T-helper 1 cell treated with Interleukin-12 subunit alpha and Interleukin-12 subunit beta and Interleukin-4 antibody, amounts not matched to agents 30 ng/mL and 1 ng/mL, for 36 hours (primary cell): ENCODE data around the gene BABAM2. TPM values are rescaled to one million over a fixed set of nuclear protein-coding genes. Genes with fewer than 3 reads are reported as not detected.

Experiments used
- intact Hi-C: fragments of 100-400 bp; cut with micrococcal nuclease; formaldehyde crosslinking; loops from one replicate; pipeline ENCODE4 v1.15.1; 2024
- total RNA-seq: library from RNA; stranded (reverse); gene quantifications from 2 replicates; pipeline ENCODE4 v1.2.3, GENCODE V29; 2022

The BABAM2 gene
- total RNA-seq, 1 donor from 2014 or later, result 40.8 TPM

DNA sequence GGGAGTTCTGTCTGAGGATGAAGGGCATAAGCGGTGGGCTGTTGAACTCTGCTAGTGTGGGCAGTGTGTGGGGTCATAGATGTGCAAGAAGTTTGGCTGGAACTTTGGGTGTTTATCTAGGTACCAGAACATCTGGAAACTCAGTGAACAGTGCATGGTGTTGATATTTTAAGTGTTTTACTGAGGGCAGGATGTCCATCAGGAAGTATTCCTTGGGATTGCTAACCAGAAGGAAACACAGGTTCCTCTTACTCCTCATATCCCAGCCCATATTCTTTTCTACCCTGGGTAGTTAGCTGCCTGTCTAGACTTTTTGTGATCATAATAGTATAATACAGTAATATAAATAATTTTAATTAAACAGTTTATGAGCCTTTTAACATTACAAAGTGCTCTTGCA lies 15.5 kb downstream of the BABAM2 start:
- intact Hi-C loops, result no loop called here

- intact Hi-C loops, result no loop called here
Observed at GRCh38 chr2:27907547-27907946, 17.0 kb downstream of the BABAM2 start.

GRCh38 chr2:27909901-27910300 lies 19.4 kb downstream of the BABAM2 start:
- intact Hi-C loops, result no loop called here

DNA sequence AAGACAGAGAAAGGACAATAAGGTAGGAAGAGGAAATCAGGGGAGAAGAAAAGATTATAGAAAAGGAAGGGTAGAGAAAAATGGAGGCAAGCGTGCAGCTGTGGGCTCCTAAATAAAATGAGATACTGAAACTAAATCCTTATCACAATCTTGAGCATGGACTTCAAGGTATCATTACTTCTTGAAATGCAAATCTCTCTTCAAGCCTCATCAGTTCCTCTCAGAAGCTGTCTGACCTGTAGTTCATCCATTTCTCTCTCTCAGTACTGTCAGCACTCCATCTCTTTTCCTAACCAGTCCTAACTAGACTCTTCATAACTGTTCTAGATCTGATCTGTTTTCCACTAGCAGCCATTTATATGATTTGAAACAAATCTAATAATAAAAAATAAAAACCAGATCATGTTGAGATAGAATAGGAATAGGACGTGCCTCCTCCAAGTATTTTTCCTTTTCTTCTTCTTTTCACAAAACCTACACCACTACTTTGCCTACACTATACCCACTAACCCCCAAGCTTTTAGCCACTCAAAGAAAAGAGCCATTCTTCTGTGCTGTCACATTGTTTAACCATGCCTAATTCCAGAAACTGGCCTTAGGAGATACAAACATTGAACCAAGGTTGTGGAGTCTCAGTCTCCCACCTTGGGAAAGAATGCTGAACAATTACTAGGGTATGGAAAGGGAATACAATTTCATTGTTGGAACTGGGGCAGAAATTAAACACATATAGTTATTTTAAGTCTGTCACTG lies 21.1 kb downstream of the BABAM2 start:
- intact Hi-C loops, result no loop called here

DNA sequence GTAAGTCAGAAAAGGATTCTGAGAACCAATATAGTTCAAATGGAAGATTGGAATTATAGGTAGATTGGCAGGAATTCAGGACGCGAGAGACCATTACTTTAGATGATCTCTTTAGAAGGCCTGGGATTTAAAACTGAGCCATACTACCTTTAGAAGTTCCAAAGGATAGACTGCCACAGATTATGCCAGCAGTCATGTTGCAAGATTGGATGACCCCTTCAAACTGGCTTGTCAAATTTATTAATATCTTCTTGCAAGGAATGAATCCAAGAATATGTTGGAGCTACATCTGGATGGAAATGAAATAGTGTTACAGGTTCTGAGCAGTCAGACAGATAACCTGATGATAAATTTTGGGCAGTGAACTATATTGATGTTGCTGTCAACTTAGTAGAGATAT lies 22.0 kb downstream of the BABAM2 start:
- intact Hi-C loops, result no loop called here

- intact Hi-C loops, result no loop called here
Observed at GRCh38 chr2:27914041-27914804, 23.7 kb downstream of the BABAM2 start.

DNA sequence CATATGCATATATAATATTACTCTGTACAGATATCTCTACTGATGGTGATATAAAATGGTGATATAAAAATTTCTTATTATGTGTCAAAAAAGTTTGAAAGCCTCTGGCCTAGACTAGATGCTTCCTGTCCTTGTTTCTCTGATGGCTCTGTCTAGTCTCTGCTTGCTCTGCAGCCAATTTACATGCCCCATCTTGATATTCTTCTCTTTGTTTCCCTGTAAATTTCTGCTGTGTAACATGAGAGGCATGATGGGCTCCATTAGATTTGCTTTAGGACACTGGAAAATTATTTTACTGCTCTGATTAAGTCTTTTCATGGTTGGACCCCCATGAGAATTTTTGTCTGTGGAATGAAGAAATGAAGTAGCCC lies 24.3 kb downstream of the BABAM2 start:
- intact Hi-C loops, result no loop called here

DNA sequence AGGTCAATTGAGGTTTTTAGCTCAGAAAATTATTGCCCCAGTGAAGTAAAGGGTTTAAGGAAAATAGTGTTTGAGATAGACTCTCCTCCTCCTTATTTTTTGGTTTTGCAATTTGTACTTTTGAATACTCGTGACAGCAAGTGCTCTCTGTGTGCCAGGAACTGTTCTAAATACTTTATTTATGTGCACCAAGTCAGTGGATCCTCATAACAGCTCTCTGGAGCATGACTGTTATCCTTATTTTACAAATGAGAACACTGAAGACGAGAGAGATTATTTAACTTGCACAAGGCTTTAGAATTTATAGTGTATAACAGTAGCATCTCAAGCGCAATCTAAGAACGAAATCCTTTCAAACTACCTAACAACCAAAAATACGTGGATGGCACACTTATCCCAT lies 24.7 kb downstream of the BABAM2 start:
- intact Hi-C loops, result no loop called here

DNA sequence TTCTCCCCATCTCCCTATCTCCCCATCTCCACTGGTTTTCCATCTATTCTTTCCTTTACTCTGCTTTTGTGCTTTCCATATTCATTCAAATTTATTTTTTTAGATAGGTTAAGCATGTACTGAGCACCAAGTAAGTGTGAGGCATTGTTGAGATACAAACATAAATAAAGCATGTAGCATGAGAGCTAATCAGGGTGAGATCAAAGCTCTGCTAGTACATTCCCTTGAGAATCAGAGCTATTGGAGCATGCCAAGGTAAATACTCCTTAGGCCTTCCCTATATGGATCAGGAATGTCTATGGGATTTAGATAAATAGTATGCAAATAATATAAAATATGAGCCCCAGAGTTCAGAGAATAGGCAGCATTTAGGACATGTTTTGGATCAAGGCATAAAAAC lies 25.3 kb downstream of the BABAM2 start:
- intact Hi-C loops, result no loop called here

DNA sequence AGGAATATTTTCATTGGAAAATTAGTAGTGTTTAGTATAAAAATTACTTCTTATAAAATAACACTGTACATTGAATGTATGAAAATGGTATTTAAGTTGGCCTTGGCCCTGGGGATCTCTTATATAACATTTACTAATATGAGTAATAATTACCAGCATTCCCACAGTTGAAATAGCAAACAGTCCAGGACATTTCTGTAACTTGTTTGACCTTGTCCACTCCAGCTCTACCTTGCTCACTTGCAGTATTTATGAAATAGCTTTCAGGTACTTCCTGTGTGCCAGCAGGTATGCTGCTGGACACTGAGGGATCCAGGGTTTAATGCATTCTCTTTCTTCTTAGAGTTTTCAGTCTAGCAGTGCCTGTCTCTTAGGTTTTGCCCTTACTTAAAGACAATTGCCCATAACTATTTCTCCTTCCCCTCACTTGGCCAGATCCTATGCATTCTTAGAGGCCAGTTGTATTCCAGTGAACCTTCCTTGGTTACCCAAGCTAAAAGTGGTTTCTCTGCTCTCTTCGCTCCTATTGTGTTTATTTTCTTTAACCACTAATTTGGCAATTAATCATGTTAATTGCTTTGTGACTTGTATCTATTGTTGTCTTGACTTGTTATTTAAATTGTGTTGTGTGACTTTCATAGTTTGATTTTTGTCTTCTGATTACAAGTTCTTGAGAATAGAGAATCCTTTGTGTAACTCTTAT lies 25.9 kb downstream of the BABAM2 start:
- intact Hi-C loops, result no loop called here

- intact Hi-C loops, result no loop called here
Observed at GRCh38 chr2:27920148-27920885, 29.8 kb downstream of the BABAM2 start.

DNA sequence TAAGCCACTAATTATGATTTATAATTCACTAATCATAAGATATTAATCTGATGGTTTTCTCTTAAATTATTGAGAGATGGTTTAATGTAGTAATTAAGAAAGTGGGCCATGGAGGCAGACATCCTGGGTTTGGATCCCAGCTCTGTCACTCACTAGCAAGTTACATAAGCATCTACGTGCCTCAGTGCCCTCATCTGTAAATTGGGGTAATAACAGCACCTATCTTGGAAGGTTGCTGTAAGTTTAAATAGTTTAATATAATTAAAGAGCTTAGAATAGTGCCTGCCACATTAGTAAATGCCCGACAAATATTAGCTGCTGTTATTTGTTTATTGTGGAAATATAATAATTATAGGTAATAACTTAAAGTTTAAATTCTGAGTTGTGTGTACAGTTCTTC lies 30.9 kb downstream of the BABAM2 start:
- intact Hi-C loops, result no loop called here

DNA sequence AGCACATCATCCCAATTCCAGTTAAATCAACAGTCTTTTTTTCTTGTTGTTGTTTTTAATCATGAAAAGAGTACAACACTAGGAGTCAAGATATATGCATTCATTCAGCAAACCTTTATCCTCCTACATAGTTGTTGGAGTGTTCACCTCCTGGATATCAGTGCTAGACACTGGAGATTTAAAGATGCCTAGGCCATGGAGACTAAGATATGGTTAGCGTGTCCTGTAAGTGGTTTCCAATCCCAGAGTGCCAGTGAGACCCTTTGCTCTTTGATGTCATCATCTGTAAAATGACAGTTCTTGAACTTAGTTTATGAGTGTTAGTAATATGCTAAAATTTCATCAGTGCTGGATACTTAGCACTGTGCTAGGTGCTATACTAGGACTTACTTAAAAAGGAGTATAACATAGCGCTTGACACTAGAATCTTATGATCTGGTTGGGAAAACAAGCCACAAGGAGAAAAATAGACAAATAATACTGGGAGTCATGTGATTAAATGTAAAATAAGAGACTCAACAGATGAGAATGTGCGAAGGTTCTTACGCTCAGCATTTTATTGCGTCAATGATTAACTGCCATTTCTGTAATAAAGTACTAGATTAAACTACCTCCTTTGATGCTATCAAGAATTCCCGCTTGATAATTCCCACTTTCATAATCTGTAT lies 31.5 kb downstream of the BABAM2 start:
- intact Hi-C loops, result no loop called here

DNA sequence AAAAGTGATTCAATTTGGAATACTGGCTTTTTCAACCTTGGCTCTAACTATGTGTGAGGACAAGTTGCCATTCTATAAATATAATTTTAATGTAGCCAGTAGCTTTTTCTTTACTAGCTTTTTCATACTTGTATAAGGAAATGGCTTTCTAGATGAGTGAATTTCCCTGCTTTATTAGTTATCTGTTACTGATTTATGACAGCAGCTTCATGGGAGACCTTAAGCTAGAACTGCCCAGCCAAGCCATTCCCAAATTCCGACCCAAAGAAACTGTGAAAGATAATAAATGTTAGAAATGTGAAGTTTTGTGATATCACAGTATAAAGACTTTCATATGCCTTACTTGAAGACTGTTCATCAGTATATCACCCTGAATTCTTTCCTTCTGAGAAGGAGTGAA lies 32.3 kb downstream of the BABAM2 start:
- intact Hi-C loops, result no loop called here

DNA sequence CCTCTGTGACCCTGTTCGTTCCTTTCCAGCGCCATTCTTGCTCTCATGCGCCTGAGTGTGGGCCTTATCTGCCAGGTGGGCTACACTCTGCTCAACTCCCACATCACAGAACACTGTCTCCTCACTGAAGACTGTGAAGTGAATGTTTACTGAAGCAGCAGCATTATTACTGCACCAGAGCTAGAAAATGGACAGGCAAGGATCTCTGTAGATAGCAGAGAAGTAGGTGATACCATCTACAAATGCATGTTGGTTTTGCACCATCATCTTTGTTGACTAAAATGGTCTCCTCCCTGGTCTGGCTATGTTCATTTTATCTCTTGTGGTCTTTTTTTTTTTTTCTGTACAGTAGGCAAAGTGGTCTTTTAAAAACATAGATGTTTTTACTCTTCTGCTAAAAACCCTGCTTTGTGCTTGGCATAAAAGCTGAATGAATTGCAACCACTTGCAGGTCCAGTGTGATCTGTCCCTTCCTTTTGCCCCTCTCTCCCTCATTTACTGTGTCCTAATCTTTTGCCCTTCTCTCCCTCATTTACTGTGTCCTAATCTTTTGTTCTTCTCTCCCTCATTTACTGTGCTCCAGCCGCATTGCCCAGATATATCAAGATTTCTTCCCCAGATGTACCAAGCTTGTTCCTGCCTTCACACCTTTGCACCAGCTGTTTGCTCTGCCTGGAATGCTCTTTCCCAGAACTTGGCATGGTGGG lies 35.4 kb downstream of the BABAM2 start:
- intact Hi-C loops, result no loop called here

DNA sequence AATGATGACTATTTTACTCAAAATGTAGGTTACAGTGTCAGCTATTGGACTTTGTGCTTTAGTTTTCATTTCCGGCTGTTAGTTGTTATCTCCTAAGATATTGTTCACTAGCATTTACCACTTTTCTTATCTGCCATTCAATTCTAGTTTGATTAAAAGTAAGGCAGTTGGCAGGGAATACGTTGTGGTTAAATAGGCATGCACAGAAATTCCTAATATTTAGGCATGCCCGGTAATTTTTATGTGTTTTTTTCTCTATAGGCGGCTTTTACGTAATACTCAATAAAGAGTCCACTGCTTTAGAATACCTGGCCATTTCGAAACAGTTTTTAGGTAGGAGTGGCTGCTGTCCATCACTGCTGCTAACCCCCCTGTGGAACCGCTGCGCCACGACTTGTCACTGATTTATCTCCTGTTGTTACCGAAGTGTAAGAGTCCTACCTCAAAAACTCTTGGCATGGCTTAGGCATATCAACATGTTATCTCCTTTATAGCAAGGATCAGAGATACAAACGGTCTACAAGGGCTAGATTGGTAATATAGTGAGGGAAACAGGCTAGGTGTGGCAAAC lies 39.5 kb downstream of the BABAM2 start:
- intact Hi-C loops, result no loop called here

DNA sequence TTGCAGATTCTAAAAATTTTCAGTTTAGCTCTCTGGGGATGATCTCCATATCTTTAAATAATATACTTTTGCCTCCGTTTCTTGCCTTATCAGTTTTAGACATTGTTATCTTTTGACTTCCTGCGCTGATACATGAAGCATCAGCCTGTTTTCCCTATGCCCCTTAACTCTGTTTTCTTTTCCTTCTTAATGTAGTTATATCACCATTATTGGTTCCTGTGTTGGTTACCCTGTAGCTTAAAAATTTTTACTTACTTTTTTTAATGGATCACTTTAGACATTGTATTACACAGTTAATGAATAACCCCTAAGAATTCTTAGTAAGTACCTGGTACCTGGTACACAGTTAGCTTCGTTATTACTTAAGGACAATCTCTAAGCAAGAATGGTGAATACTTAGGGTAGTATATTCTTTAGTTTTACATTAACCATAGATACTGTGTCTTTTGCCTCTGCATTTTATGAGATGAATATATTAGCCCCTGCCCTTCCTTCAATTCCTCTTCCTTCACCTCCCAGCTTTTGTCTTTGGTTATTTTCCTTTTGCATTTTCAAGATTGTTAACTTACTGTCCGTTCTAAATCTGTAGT lies 40.9 kb downstream of the BABAM2 start:
- intact Hi-C loops, result no loop called here

DNA sequence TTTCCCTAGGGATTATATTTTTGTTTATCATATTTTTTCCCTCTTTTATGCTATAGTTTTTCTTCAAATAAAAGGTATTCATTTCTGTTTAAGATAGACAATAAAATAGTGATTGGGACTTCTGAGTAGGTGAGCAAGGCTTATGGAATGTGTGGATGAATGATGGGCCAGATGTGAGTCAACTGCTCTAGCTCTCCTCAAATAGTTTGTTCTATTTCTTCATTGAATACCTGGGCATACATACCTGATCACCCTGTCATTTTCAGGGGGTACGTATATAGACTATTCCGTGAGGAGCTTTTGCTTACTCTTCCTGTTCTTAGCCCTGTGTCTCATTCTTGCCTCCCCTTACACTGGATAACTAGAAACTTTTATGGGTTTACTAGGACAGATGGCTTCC lies 41.9 kb downstream of the BABAM2 start:
- intact Hi-C loops, result no loop called here

- intact Hi-C loops, result no loop called here
Observed at GRCh38 chr2:27935026-27935425, 44.5 kb downstream of the BABAM2 start.
